ENCODE measurements around the gene CCL26. TPM values are rescaled to one million over a fixed set of nuclear protein-coding genes. Genes with fewer than 3 reads are reported as not detected.

CCL26 gene
- polyA plus RNA-seq, 1 experiment: 0.26 TPM

GRCh38 chr7:75757860-75758259 is 14.2 kb downstream of the CCL26 start:
- POLR2A ChIA-PET: no interaction called here
- TF ChIP-seq CTCF (IDR thresholded peaks at IDR 0.05; ENCODE audit: insufficient read depth, low read depth, low read length): no peak
- no peaks in the 10 kb centered on the region for H3K36me3 ChIP-seq (ENCODE audit: control insufficient read depth, insufficient read depth, low read length)
- H3K4me3 ChIP-seq (ENCODE audit: low read depth, low read length): no peak overlapping the region
- CTCF ChIA-PET: no interaction called here
- no peak for DNase-seq (ENCODE audit: low read depth)
- H3K27me3 ChIP-seq (ENCODE audit: control insufficient read depth, insufficient read depth, low read length): no peaks in the 10 kb centered on the region

GRCh38 chr7:75756991-75757676 is 14.9 kb downstream of the CCL26 start:
- H3K36me3 ChIP-seq (ENCODE audit: control insufficient read depth, insufficient read depth, low read length): no peaks in the 10 kb centered on the region
- no peak for DNase-seq (ENCODE audit: low read depth)
- H3K4me3 ChIP-seq (ENCODE audit: low read depth, low read length): no peak overlapping the region
- H3K27me3 ChIP-seq (ENCODE audit: control insufficient read depth, insufficient read depth, low read length): no peaks in the 10 kb centered on the region
- ChIA-PET POLR2A (no interaction called here), CTCF (interaction anchor here (0.7 to 2.1 kb wide), 5 partner anchors 10 to 229 kb away, joined by 3 to 8 read pairs (median 3); partner anchors contain the start of gene HIP1)
- peak; percentile 54 for TF ChIP-seq CTCF (IDR thresholded peaks at IDR 0.05; ENCODE audit: insufficient read depth, low read depth, low read length)

DNA sequence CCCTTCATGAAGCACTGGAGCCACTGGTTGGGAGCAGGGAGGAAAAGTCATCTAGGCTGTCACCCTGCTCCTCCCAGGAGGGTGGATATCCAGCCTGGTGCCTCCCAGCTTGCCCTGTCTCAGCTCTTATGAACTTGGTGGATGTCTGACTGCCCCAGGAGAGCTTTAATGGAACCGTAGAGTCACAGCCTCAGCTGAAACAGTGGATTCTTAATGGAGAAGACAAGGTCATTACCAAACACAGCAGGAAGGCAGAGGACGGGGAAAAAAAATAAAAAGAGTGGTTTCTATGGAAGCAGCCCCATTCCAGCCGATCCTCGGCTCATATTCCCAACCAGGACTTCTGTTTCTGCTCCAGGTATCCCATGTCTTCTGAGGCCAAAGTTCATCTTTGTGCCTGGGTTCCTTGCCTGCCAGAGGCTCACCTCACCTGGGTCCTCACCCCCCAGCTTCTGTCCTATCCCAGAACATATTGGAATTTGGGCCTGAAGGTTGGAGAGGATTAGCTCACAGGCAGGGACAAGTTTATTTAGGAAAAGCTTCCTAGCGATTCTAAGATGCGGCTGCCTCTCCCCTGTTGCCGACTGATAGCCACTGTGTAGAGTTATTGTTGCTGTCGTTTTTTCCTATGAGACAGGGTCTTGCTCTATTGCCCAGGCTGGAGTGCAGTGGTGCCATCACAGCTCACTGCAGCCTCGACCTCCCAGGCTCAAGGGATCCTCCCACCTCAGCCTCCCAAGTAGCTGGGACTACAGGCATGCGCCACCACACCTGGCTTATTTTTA is 15.6 kb downstream of the CCL26 start:
- no peaks in the 10 kb centered on the region for H3K27me3 ChIP-seq (ENCODE audit: control insufficient read depth, insufficient read depth, low read length)
- no peak for TF ChIP-seq CTCF (IDR thresholded peaks at IDR 0.05; ENCODE audit: insufficient read depth, low read depth, low read length)
- ChIA-PET POLR2A (no interaction called here), CTCF (interaction anchor here (0.6 to 2.1 kb wide), 8 partner anchors 11 to 228 kb away, joined by 3 to 8 read pairs (median 3); partner anchors contain the start of gene HIP1)
- H3K36me3 ChIP-seq (ENCODE audit: control insufficient read depth, insufficient read depth, low read length): no peaks in the 10 kb centered on the region
- H3K4me3 ChIP-seq (ENCODE audit: low read depth, low read length): no peak overlapping the region
- DNase-seq (ENCODE audit: low read depth): no peak

GRCh38 chr7:75743455-75743859 is 28.6 kb downstream of the CCL26 start:
- Histone ChIP-seq H3K27me3 (ENCODE audit: control insufficient read depth, insufficient read depth, low read length) (no peaks in the 10 kb centered on the region), H3K36me3 (ENCODE audit: control insufficient read depth, insufficient read depth, low read length) (no peaks in the 10 kb centered on the region), H3K4me3 (ENCODE audit: low read depth, low read length) (no peak overlapping the region)
- ChIA-PET CTCF (interaction anchor here (1.3 kb wide), 1 partner anchor 13 kb away, joined by 3 read pairs; no protein-coding TSS in a partner anchor), POLR2A (no interaction called here)
- no peak for DNase-seq (ENCODE audit: low read depth)
- no peak for TF ChIP-seq CTCF (IDR thresholded peaks at IDR 0.05; ENCODE audit: insufficient read depth, low read depth, low read length)

DNA sequence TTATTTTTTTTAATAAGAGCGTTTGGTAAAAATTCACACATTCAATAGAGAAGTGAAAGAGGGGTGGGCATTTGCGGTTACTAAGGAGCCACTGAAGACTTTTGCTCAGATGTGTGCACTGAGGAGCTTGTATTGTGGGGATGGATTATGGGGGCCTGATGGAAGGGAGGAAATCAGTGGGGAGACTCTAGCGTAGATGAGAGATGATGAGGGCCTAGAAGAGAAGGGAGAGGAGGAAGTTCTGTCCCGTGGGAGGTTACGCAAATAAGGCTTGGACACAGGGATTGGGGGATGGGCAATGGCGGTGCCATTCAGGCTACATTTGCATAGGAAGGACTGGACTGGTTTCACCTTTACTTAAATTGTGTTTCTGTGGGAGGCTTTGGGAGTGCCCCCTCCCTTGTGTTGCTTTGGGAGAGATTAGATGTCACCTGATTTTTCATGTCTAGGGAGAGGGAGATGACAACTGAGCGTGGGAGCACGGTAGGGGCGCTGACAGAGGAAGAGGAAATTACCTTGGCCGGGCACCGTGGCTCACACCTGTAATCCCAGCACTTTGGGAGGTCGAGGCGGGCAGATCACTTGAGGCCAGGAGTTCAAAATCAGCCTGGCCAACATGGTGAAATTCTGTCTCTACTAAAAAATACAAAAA is 31.0 kb downstream of the CCL26 start:
- POLR2A ChIA-PET: no interaction called here
- no peak overlapping the region for H3K4me3 ChIP-seq (ENCODE audit: low read depth, low read length)
- no peak for TF ChIP-seq CTCF (IDR thresholded peaks at IDR 0.05; ENCODE audit: insufficient read depth, low read depth, low read length)
- DNase-seq (ENCODE audit: low read depth): no peak
- H3K27me3 ChIP-seq (ENCODE audit: control insufficient read depth, insufficient read depth, low read length): no peaks in the 10 kb centered on the region
- CTCF ChIA-PET: interaction anchor here (1.4 kb wide), 1 partner anchor 126 kb away, joined by 4 read pairs; no protein-coding TSS in a partner anchor
- H3K36me3 ChIP-seq (ENCODE audit: control insufficient read depth, insufficient read depth, low read length): no peaks in the 10 kb centered on the region
